ENCODE data around the gene ENTPD7.

The ENTPD7 gene

GRCh38 chr10:99617696-99618095, 41.6 kb upstream of the ENTPD7 start:
- no peak for TF ChIP-seq POLR2A (IDR thresholded peaks at IDR 0.05; ENCODE audit: extremely low read depth, insufficient read length)
- TF ChIP-seq MAX (IDR thresholded peaks at IDR 0.05; ENCODE audit: low read depth, low read length), result no peak
- no peak for TF ChIP-seq CTCF (IDR thresholded peaks at IDR 0.05; ENCODE audit: low read depth, low read length)
- TF ChIP-seq MYC (IDR thresholded peaks at IDR 0.05; ENCODE audit: low read depth, low read length), result no peak
- no peak for DNase-seq (ENCODE audit: low read depth)
- peak overlapping the region; percentile 98 for H3K4me3 ChIP-seq (ENCODE audit: low read depth, low read length)

- no peak for TF ChIP-seq POLR2A (IDR thresholded peaks at IDR 0.05; ENCODE audit: extremely low read depth, insufficient read length)
- no peak for TF ChIP-seq MYC (IDR thresholded peaks at IDR 0.05; ENCODE audit: low read depth, low read length)
- no peak for TF ChIP-seq MAX (IDR thresholded peaks at IDR 0.05; ENCODE audit: low read depth, low read length)
- TF ChIP-seq CTCF (IDR thresholded peaks at IDR 0.05; ENCODE audit: low read depth, low read length), result no peak
- DNase-seq (ENCODE audit: low read depth), result peak; percentile 43
- H3K4me3 ChIP-seq (ENCODE audit: low read depth, low read length), result peak overlapping the region; percentile 98
Measured at GRCh38 chr10:99619090-99619800, 40.1 kb upstream of the ENTPD7 start.

GRCh38 chr10:99619851-99620710, 39.2 kb upstream of the ENTPD7 start, which contains the start of gene SLC25A28:
SLC25A28 (minus strand) TSS chr10:99620439; CDS start chr10:99620335, 104 bp downstream.
- peak within 1 kb of the TSS; percentile 98 for H3K4me3 ChIP-seq (ENCODE audit: low read depth, low read length)
- TF ChIP-seq MAX (IDR thresholded peaks at IDR 0.05; ENCODE audit: low read depth, low read length), result peak; percentile 76
- TF ChIP-seq POLR2A (IDR thresholded peaks at IDR 0.05; ENCODE audit: extremely low read depth, insufficient read length), result no peak
- TF ChIP-seq CTCF (IDR thresholded peaks at IDR 0.05; ENCODE audit: low read depth, low read length), result no peak
- TF ChIP-seq MYC (IDR thresholded peaks at IDR 0.05; ENCODE audit: low read depth, low read length), result peak; percentile 73
- DNase-seq (ENCODE audit: low read depth), result peak; percentile 100

GRCh38 chr10:99620711-99621453, 38.4 kb upstream of the ENTPD7 start:
- peak overlapping the region; percentile 69 for H3K4me3 ChIP-seq (ENCODE audit: low read depth, low read length)
- peak; percentile 65 for TF ChIP-seq MAX (IDR thresholded peaks at IDR 0.05; ENCODE audit: low read depth, low read length)
- TF ChIP-seq CTCF (IDR thresholded peaks at IDR 0.05; ENCODE audit: low read depth, low read length), result no peak
- TF ChIP-seq POLR2A (IDR thresholded peaks at IDR 0.05; ENCODE audit: extremely low read depth, insufficient read length), result peak; percentile 69
- TF ChIP-seq MYC (IDR thresholded peaks at IDR 0.05; ENCODE audit: low read depth, low read length), result peak; percentile 84
- DNase-seq (ENCODE audit: low read depth), result peak; percentile 97

GRCh38 chr10:99621454-99622251, 37.7 kb upstream of the ENTPD7 start:
- DNase-seq (ENCODE audit: low read depth), result no peak
- peak; percentile 78 for TF ChIP-seq POLR2A (IDR thresholded peaks at IDR 0.05; ENCODE audit: extremely low read depth, insufficient read length)
- no peak for TF ChIP-seq CTCF (IDR thresholded peaks at IDR 0.05; ENCODE audit: low read depth, low read length)
- peak overlapping the region; percentile 69 for H3K4me3 ChIP-seq (ENCODE audit: low read depth, low read length)

All from NB4 (cell line).